Osteocyte (in vitro differentiated cells): Measurements from ENCODE around the gene CCBE1. TPM values are rescaled to one million over a fixed set of nuclear protein-coding genes. Genes with fewer than 3 reads are reported as not detected.
A peak's percentile ranks its signal among the peaks of the same experiment; 100 is the strongest.

Experiments
- DNase-seq: peaks from one replicate; pipeline ENCODE4 v3.0.0; 2021; ENCODE audit warnings: mixed read lengths; ENCODE audit not compliant: unreplicated experiment; ENCODE audit errors: extremely low spot score
- H3K27ac Mint-ChIP-seq: one replicate; pipeline ENCODE4 v1.8.0; 2021; ENCODE audit warnings: mild to moderate bottlenecking, mixed read lengths; ENCODE audit not compliant: unreplicated experiment
- H3K27me3 Mint-ChIP-seq: one replicate; pipeline ENCODE4 v1.8.0; 2021; ENCODE audit warnings: mixed read lengths; ENCODE audit not compliant: unreplicated experiment
- H3K36me3 Mint-ChIP-seq: one replicate; pipeline ENCODE4 v1.8.0; 2021; ENCODE audit warnings: mixed read lengths; ENCODE audit not compliant: unreplicated experiment
- H3K4me1 Mint-ChIP-seq: one replicate; pipeline ENCODE4 v1.8.0; 2021; ENCODE audit warnings: mixed read lengths; ENCODE audit not compliant: unreplicated experiment
- H3K4me3 Mint-ChIP-seq: one replicate; pipeline ENCODE4 v1.8.0; 2021; ENCODE audit warnings: mild to moderate bottlenecking, moderate library complexity, mixed read lengths; ENCODE audit not compliant: unreplicated experiment
- H3K9me3 Mint-ChIP-seq: one replicate; pipeline ENCODE4 v1.8.0; 2021; ENCODE audit warnings: mixed read lengths; ENCODE audit not compliant: unreplicated experiment
- total RNA-seq: library from RNA; stranded (reverse); gene quantifications from 2 replicates; pipeline ENCODE4 v1.2.1, GENCODE V29; 2021
- TF ChIP-seq, protein P1 (sequence below): fragments of 200-600 bp; sonication (generic); IDR thresholded peaks from 2 replicates; pipeline ENCODE4 v1.5.0; 2021; ENCODE audit warnings: antibody characterized with exemption, mild to moderate bottlenecking, moderate library complexity

CCBE1 gene
- total RNA-seq, 1 donor from 2014 or later = 22.8 TPM

- Mint-ChIP-seq H3K36me3 (no peaks in the 10 kb centered on the region), H3K4me3 (no peak overlapping the region), H3K9me3 (no peaks in the 10 kb centered on the region), H3K27ac (no peak overlapping the region), H3K27me3 (peaks cover 2% of the 10 kb centered on the region), H3K4me1 (peaks cover 10% of the 10 kb centered on the region)
- peak; percentile 0 for DNase-seq
- TF ChIP-seq, protein P1, sequence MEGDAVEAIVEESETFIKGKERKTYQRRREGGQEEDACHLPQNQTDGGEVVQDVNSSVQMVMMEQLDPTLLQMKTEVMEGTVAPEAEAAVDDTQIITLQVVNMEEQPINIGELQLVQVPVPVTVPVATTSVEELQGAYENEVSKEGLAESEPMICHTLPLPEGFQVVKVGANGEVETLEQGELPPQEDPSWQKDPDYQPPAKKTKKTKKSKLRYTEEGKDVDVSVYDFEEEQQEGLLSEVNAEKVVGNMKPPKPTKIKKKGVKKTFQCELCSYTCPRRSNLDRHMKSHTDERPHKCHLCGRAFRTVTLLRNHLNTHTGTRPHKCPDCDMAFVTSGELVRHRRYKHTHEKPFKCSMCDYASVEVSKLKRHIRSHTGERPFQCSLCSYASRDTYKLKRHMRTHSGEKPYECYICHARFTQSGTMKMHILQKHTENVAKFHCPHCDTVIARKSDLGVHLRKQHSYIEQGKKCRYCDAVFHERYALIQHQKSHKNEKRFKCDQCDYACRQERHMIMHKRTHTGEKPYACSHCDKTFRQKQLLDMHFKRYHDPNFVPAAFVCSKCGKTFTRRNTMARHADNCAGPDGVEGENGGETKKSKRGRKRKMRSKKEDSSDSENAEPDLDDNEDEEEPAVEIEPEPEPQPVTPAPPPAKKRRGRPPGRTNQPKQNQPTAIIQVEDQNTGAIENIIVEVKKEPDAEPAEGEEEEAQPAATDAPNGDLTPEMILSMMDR = no peak
Observed at GRCh38 chr18:59416818-59417217, 280.4 kb downstream of the CCBE1 start.

- no peak overlapping the region for H3K27ac Mint-ChIP-seq
- H3K27me3 Mint-ChIP-seq = peaks cover 8% of the 10 kb centered on the region
- TF ChIP-seq, protein P1 = no peak
- H3K36me3 Mint-ChIP-seq = no peaks in the 10 kb centered on the region
- H3K4me1 Mint-ChIP-seq = peaks cover 2% of the 10 kb centered on the region
- H3K9me3 Mint-ChIP-seq = no peaks in the 10 kb centered on the region
- H3K4me3 Mint-ChIP-seq = no peak overlapping the region
- DNase-seq = no peak
Observed at GRCh38 chr18:59414111-59414653, 283.0 kb downstream of the CCBE1 start.

- no peaks in the 10 kb centered on the region for H3K27me3 Mint-ChIP-seq
- TF ChIP-seq, protein P1 = peak; percentile 96
- no peaks in the 10 kb centered on the region for H3K9me3 Mint-ChIP-seq
- no peaks in the 10 kb centered on the region for H3K4me1 Mint-ChIP-seq
- H3K4me3 Mint-ChIP-seq = no peak overlapping the region
- H3K36me3 Mint-ChIP-seq = no peaks in the 10 kb centered on the region
- peak; percentile 87 for DNase-seq
- no peak overlapping the region for H3K27ac Mint-ChIP-seq
Observed at GRCh38 chr18:59402432-59403090, 294.7 kb downstream of the CCBE1 start.

DNA sequence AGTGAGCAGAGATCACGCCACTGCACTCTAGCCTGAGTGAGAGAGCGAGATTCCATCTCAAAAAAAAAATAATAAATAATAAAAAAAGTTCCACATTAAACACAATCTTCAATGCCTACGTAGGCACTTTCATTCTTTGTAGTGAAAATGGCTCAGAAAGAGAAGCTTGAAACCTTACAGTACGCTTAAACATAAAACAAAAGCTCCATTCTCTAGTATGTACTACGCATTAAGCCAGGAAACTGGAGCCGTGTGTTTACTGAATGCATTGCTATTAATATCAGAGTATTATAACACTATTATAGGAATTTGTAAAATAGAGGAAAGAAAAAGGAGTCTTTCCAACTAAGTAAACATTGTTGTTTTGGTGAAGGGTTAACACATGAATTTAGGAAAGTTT is 296.8 kb downstream of the CCBE1 start:
- no peak overlapping the region for H3K4me3 Mint-ChIP-seq
- H3K27ac Mint-ChIP-seq = no peak overlapping the region
- H3K36me3 Mint-ChIP-seq = no peaks in the 10 kb centered on the region
- TF ChIP-seq, protein P1 = no peak
- H3K27me3 Mint-ChIP-seq = peaks cover 4% of the 10 kb centered on the region
- no peaks in the 10 kb centered on the region for H3K9me3 Mint-ChIP-seq
- DNase-seq = no peak
- H3K4me1 Mint-ChIP-seq = no peaks in the 10 kb centered on the region

DNA sequence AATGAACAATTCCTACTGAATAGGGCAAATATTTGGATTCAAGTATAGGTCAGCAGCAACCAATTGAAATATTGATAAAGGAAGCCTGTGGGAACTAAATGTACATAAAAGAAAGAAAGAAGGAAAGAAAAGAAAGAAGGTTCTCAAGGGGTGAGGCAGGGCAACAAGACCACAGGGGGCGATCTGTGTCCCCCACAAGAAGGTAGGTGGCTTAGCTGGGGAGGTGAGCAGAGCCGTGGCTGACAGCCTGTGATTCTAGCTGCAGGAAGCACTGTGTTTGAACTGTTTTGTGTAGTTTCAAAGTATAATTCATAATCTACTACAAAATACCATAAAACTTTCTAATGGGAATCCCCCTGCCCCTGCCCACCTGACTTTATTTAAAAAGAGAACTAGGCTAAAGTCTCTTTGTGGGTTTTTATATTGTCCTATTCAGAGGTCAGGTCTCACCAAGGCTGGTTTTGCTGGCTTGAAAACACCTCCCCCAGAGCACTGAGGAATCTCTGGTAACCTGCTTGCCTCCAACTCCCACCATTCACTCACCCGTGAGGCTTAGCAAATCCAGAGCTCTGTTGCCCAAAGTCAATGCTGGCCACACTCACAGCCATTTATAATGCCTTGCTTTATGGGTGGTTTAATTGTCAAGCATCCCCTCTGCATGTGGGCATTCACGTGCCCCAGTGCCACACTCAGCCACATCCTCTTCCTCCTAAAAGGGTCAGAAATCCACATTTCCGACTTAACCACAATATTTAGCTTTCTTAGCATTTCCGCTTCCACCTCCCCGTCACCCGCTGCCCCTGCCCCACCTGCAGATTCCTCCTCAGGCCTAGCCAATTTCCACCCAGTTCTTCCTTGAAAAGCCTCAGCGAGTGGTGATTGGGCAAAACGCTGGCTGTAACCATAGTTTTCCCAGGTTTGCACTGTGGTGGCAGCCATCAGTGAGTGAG is 301.7 kb downstream of the CCBE1 start:
- TF ChIP-seq, protein P1 = no peak
- H3K36me3 Mint-ChIP-seq = no peaks in the 10 kb centered on the region
- no peak overlapping the region for H3K27ac Mint-ChIP-seq
- no peaks in the 10 kb centered on the region for H3K9me3 Mint-ChIP-seq
- DNase-seq = peak; percentile 62
- H3K4me3 Mint-ChIP-seq = no peak overlapping the region
- peaks cover 4% of the 10 kb centered on the region for H3K27me3 Mint-ChIP-seq
- no peaks in the 10 kb centered on the region for H3K4me1 Mint-ChIP-seq
